CD14-positive monocyte (primary cell): ENCODE measurements around the gene SLIT3. TPM values are rescaled to one million over a fixed set of nuclear protein-coding genes. Genes with fewer than 3 reads are reported as not detected.
A peak's percentile ranks its signal among the peaks of the same experiment; 100 is the strongest.

Source experiments
- DNase-seq, 3 donors: peaks; one replicate each; pipeline ENCODE4 v3.0.0-alpha.2; 2011 to 2022
- H2AFZ ChIP-seq: 2 replicates; pipeline ENCODE4 v1.6.0; 2012; ENCODE audit warnings: mild to moderate bottlenecking, low read depth, low read length, inconsistent platforms; ENCODE audit not compliant: insufficient read depth, poor library complexity, severe bottlenecking
- H3K27ac ChIP-seq, 2 donors: 1 replicate in 1 of 2; 2 replicates in 1 of 2; pipeline ENCODE4 v1.5.1; 2012 to 2013; ENCODE audit warnings: low read length in 2 of 2, control low read depth in 1 of 2, inconsistent platforms in 1 of 2, low read depth in 1 of 2, mild to moderate bottlenecking in 1 of 2
- H3K27me3 ChIP-seq, 2 donors: one replicate each; pipeline versions ENCODE4 v1.6.0 to v1.6.1; 2011 to 2013; ENCODE audit warnings: low read length in 2 of 2; ENCODE audit not compliant: control insufficient read depth in 2 of 2, insufficient read depth in 2 of 2
- H3K36me3 ChIP-seq, 2 donors: replicated peaks in 1 of 2; 1 replicate in 1 of 2; 2 replicates in 1 of 2; pipeline versions ENCODE4 v1.5.1 to v1.6.1; 2012 to 2013; ENCODE audit warnings: low read length in 2 of 2, control low read depth in 1 of 2, inconsistent platforms in 1 of 2, mild to moderate bottlenecking in 1 of 2; ENCODE audit not compliant: insufficient read depth in 2 of 2, control insufficient read depth in 1 of 2
- H3K4me1 ChIP-seq, 2 donors: 1 replicate in 1 of 2; 2 replicates in 1 of 2; pipeline versions ENCODE4 v1.5.1 to v1.6.1; 2012 to 2013; ENCODE audit warnings: low read length in 2 of 2, control low read depth in 1 of 2, inconsistent platforms in 1 of 2, mild to moderate bottlenecking in 1 of 2, moderate library complexity in 1 of 2; ENCODE audit not compliant: insufficient read depth in 2 of 2, control insufficient read depth in 1 of 2
- H3K4me2 ChIP-seq: replicated peaks from 2 replicates; pipeline ENCODE3; 2012; ENCODE audit warnings: low read length, moderate library complexity, mild to moderate bottlenecking; ENCODE audit not compliant: poor library complexity, severe bottlenecking; ENCODE audit errors: extremely low read depth
- H3K4me3 ChIP-seq, 3 experiments: fragments of 200-600 bp in 1 of 3; sonication (generic) in 1 of 3; replicated peaks in 1 of 3; 1 replicate in 2 of 3; 2 replicates in 1 of 3; pipeline ENCODE4 v1.5.1; 2011 to 2013; ENCODE audit warnings: low read length in 3 of 3, mild to moderate bottlenecking in 3 of 3, control low read depth in 2 of 3, low read depth in 2 of 3, inconsistent platforms in 1 of 3, moderate library complexity in 1 of 3
- H3K79me2 ChIP-seq: 2 replicates; pipeline ENCODE4 v1.6.0; 2012; ENCODE audit warnings: mild to moderate bottlenecking, control low read depth, inconsistent platforms, low read length, moderate library complexity; ENCODE audit not compliant: insufficient read depth
- H3K9ac ChIP-seq: 2 replicates; pipeline ENCODE4 v1.6.0; 2017; ENCODE audit warnings: low read length, mild to moderate bottlenecking; ENCODE audit not compliant: insufficient read depth, poor library complexity, severe bottlenecking
- H3K9me3 ChIP-seq, 2 donors: replicated peaks in 1 of 2; 1 replicate in 1 of 2; 2 replicates in 1 of 2; pipeline versions ENCODE4 v1.5.1 to v1.6.1; 2012 to 2013; ENCODE audit warnings: low read length in 2 of 2, control low read depth in 1 of 2; ENCODE audit not compliant: control insufficient read depth in 1 of 2, insufficient read depth in 1 of 2
- H4K20me1 ChIP-seq: 2 replicates; pipeline ENCODE4 v1.6.0; 2012; ENCODE audit warnings: mild to moderate bottlenecking, low read length, control low read depth, moderate library complexity; ENCODE audit not compliant: insufficient read depth
- H3K27ac Mint-ChIP-seq, 7 donors: one replicate each; pipeline ENCODE4 v1.8.0; 2020; ENCODE audit warnings: mild to moderate bottlenecking in 7 of 7, mixed read lengths in 7 of 7, moderate library complexity in 6 of 7, inconsistent platforms in 2 of 7
- H3K27me3 Mint-ChIP-seq, 3 donors: one replicate each; pipeline ENCODE4 v1.8.0; 2021 to 2022; ENCODE audit warnings: low read depth in 3 of 3, mild to moderate bottlenecking in 3 of 3, mixed read lengths in 3 of 3, moderate library complexity in 3 of 3, inconsistent platforms in 1 of 3
- H3K36me3 Mint-ChIP-seq, 2 donors: one replicate each; pipeline ENCODE4 v1.8.0; 2020; ENCODE audit warnings: mixed read lengths in 2 of 2, inconsistent platforms in 1 of 2, mild to moderate bottlenecking in 1 of 2
- H3K4me1 Mint-ChIP-seq: one replicate; pipeline ENCODE4 v1.8.0; 2020; ENCODE audit warnings: mild to moderate bottlenecking, mixed read lengths
- H3K4me3 Mint-ChIP-seq, 2 donors: one replicate each; pipeline ENCODE4 v1.8.0; 2020; ENCODE audit warnings: mild to moderate bottlenecking in 2 of 2, mixed read lengths in 2 of 2, moderate library complexity in 1 of 2
- H3K9me3 Mint-ChIP-seq, 7 donors: one replicate each; pipeline ENCODE4 v1.8.0; 2020 to 2022; ENCODE audit warnings: mixed read lengths in 7 of 7, mild to moderate bottlenecking in 6 of 7, moderate library complexity in 6 of 7, inconsistent platforms in 2 of 7
- WGBS: methylation state at CpG from one replicate; pipeline ENCODE4 v1.1.5; 2013; ENCODE audit warnings: missing lambda C conversion rate; ENCODE audit not compliant: insufficient coverage; 5-methylcytosine and 5-hydroxymethylcytosine counted together
- intact Hi-C, 2 donors: fragments of 100-400 bp; cut with micrococcal nuclease; formaldehyde crosslinking; loops; one replicate each; pipeline versions ENCODE4 v1.15.0 to v1.15.1; 2023
- polyA plus RNA-seq, 3 donors: library from polyadenylated mRNA; depleted of rRNA in 1 of 3; unstranded in 2 of 3; stranded (reverse) in 1 of 3; fragments of 300-500 nt in 2 of 3; fragments of >200 nt in 1 of 3; fragmentation: Illumina TruSeq in 2 of 3; gene quantifications; 1 replicate in 2 of 3; 2 replicates in 1 of 3; pipeline ENCODE4 v1.2.3, GENCODE V29; 2012 to 2021
- TF ChIP-seq, protein P1 (sequence below): fragments of 200-600 bp; IDR thresholded peaks from one replicate; pipeline ENCODE4 v1.8.0; 2022; ENCODE audit warnings: antibody characterized with exemption, mild to moderate bottlenecking

Gene SLIT3
- polyA plus RNA-seq, 3 donors = not detected

DNA sequence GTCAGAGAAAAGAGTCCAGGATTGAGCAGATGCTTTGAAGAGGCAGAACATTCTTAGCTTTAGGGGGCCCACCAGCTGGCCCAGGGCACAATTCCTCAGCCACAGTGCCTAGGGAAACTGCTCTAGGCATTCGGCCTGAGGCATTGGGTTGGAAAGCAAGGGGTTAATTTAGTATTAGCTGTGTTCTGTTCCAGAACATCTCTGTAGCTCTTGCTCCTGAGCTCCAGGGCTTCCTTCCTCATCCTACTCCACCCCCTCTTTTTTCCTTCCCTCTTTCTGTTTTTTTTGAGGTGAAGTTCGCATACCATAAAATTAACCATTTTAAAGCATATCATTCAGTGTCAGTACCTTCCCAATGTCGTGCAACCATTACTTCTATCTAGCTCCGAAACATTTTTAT, 647.3 kb downstream of the SLIT3 start:
- no peak for DNase-seq
- no peak overlapping the region for H3K4me3 ChIP-seq
- Mint-ChIP-seq H3K27me3 (peaks cover 0 to 6% (median 1%) of the 10 kb centered on the region in 3 donors), H3K9me3 (peaks cover 0 to 3% (median 0%) of the 10 kb centered on the region in 7 donors), H3K4me3 (no peak overlapping the region), H3K36me3 (no peaks in the 10 kb centered on the region), H3K4me1 (peaks cover 11% of the 10 kb centered on the region), H3K27ac (peak overlapping the region in 1 of 7 donors; percentile 2)
- 62% methylated on average over 2 of the region's 4 CpGs for WGBS
- intact Hi-C loops = no loop called here
- H4K20me1 ChIP-seq = no peaks in the 10 kb centered on the region
- no peak overlapping the region for H2AFZ ChIP-seq
- H3K27me3 ChIP-seq = no peaks in the 10 kb centered on the region
- no peak overlapping the region for H3K27ac ChIP-seq
- no peaks in the 10 kb centered on the region for H3K9me3 ChIP-seq
- H3K4me2 ChIP-seq = no peak overlapping the region
- H3K79me2 ChIP-seq = no peaks in the 10 kb centered on the region
- H3K36me3 ChIP-seq = no peaks in the 10 kb centered on the region
- TF ChIP-seq, protein P1, sequence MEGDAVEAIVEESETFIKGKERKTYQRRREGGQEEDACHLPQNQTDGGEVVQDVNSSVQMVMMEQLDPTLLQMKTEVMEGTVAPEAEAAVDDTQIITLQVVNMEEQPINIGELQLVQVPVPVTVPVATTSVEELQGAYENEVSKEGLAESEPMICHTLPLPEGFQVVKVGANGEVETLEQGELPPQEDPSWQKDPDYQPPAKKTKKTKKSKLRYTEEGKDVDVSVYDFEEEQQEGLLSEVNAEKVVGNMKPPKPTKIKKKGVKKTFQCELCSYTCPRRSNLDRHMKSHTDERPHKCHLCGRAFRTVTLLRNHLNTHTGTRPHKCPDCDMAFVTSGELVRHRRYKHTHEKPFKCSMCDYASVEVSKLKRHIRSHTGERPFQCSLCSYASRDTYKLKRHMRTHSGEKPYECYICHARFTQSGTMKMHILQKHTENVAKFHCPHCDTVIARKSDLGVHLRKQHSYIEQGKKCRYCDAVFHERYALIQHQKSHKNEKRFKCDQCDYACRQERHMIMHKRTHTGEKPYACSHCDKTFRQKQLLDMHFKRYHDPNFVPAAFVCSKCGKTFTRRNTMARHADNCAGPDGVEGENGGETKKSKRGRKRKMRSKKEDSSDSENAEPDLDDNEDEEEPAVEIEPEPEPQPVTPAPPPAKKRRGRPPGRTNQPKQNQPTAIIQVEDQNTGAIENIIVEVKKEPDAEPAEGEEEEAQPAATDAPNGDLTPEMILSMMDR = no peak
- H3K9ac ChIP-seq = no peak overlapping the region
- peaks cover 0 to 5% of the 10 kb centered on the region in 2 donors for H3K4me1 ChIP-seq

DNA sequence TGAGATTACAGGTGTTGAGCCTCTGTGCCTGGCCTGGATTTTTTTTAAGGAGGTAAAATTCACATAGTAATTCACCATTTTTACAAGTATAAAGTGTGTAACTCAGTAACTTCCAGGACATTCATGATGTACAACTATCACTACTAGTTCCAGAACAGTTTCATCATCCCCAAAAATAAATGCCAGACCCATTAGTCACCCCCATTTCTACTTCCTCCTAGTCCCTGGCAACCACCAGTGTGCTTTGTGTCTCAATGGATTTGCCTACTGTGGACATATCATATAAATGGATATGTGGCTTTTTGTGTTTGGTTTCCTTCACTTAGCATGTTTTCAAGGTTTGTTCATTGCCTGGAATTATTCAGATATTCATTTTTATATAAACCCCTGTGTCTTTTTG, 649.3 kb downstream of the SLIT3 start:
- Histone ChIP-seq H3K9me3 (no peaks in the 10 kb centered on the region), H3K27ac (no peak overlapping the region), H3K4me3 (no peak overlapping the region), H3K27me3 (no peaks in the 10 kb centered on the region), H3K4me1 (peaks cover 0 to 5% of the 10 kb centered on the region in 2 donors), H3K79me2 (no peaks in the 10 kb centered on the region), H4K20me1 (no peaks in the 10 kb centered on the region), H3K4me2 (no peak overlapping the region), H3K9ac (no peak overlapping the region), H3K36me3 (no peaks in the 10 kb centered on the region), H2AFZ (no peak overlapping the region)
- Mint-ChIP-seq H3K4me3 (no peak overlapping the region), H3K27ac (no peak overlapping the region), H3K4me1 (peaks cover 11% of the 10 kb centered on the region), H3K9me3 (peaks cover 0 to 3% (median 0%) of the 10 kb centered on the region in 7 donors), H3K27me3 (peaks cover 0 to 8% (median 1%) of the 10 kb centered on the region in 3 donors), H3K36me3 (no peaks in the 10 kb centered on the region)
- TF ChIP-seq, protein P1 = no peak
- peak; percentile 8 to 18 (median 13) for DNase-seq
- intact Hi-C loops = no loop called here
